HK-2 (cell line): ENCODE data around the gene GNB3.
A peak's percentile ranks its signal among the peaks of the same experiment; 100 is the strongest.

ENCODE experiments used
- DNase-seq: peaks from one replicate; pipeline ENCODE4 v3.0.0-alpha.2; 2018; ENCODE audit not compliant: unreplicated experiment

Gene GNB3

GRCh38 chr12:6836851-6837250 is 3.9 kb upstream of the GNB3 start:
- DNase-seq, result no peak

- DNase-seq, result no peak
Observed at GRCh38 chr12:6837370-6838060, 3.2 kb upstream of the GNB3 start.

GRCh38 chr12:6838854-6839253 is 1.9 kb upstream of the GNB3 start:
- DNase-seq, result no peak

GRCh38 chr12:6839482-6840201 is 1.1 kb upstream of the GNB3 start:
- no peak for DNase-seq

DNA sequence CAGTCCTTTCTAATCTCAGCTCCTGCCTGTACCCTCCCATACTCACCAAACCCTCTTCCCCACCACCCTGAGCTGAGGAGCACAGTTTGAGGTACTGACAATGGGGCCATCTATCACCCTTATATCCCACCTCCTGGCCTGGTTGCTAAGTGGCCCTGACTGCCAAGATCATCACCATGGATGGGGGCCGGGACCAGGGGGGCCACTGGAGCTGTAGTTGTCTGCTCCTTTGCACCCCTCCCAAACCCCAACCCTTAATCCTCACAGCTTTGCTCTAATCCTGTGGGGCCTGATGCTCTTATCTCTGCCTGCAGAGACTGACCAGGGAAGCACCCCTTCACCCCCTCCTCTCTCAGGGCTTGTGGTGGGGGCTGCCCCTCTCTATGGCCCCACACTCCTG is 395 bp upstream of the GNB3 start:
- DNase-seq, result no peak

GRCh38 chr12:6842075-6842474 is 1.4 kb downstream of the GNB3 start:
- no peak for DNase-seq

- no peak for DNase-seq
Observed at GRCh38 chr12:6843118-6843902, 2.6 kb downstream of the GNB3 start.

GRCh38 chr12:6845395-6845794 is 4.7 kb downstream of the GNB3 start:
- DNase-seq, result no peak

DNA sequence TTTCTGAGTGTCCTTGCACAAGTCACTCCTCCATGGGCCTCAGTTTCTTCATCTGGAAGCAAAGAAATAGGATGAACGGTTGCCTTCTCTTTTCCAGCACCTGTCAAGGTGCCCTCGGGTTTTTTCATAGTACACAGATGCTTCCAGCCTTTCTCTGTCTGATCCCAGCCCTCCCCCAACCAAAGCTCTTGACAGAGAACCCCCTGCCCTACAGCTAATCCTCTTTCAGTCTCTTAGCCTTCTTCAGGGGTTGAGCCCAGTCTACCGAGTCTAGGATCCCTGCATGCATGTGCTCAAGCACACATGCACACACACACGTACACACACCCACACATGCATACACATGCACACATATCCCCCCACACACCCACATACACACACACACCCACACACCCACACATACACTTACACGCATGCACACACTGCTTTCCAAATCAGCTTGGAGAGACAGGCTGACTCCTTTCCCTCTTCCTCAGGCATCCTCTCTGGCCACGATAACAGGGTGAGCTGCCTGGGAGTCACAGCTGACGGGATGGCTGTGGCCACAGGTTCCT is 5.7 kb downstream of the GNB3 start:
- DNase-seq, result no peak

DNA sequence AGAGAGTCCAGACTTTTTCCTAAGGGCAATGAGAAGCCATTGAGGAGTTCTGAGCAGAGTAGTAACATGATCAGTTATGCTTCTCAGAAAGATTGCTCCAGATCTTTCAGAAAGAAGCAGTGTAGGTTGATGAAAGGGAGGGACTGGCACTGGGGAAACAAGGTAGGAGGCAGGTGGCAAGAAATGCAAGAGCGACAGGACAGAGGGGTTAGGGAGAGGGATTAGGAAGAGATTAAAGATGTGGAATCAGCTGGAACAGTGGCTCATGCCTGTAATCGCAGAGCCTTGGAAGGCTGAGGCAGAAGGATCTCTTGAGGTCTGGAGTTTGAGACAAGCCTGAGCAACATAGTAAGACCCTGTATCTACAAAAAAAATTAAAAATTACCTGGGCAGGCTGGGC is 7.0 kb downstream of the GNB3 start:
- no peak for DNase-seq

GRCh38 chr12:6849427-6849826 is 8.7 kb downstream of the GNB3 start:
- no peak for DNase-seq

DNA sequence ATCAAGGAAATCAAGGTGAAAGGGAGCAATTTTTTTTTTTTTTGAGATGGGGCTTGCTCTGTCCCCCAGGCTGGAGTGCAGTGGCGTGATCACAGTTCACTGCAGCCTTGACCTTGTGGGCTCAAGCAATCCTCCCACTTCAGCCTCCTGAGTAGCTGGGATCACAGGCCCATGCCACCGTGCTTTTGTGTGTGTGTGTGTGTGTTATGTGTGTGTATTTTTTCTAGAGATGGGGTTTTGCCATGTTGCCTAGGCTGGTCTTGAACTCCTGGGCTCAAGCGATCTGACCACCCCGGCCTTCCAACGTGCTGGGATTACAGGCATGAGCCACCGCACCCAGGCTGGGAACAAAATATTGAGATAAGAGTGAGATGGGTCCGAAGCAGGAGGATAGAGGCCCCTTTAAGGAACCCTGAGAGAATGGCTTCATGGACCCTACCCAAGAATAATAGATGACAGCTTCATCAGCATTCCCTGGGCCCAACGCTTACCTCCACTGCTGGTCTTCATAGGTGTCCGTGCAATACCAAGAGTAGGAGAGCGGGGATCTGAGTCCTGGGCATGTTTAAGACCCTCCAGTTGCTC is 9.3 kb downstream of the GNB3 start:
- no peak for DNase-seq

GRCh38 chr12:6850796-6851152 is 10.0 kb downstream of the GNB3 start:
- no peak for DNase-seq

DNA sequence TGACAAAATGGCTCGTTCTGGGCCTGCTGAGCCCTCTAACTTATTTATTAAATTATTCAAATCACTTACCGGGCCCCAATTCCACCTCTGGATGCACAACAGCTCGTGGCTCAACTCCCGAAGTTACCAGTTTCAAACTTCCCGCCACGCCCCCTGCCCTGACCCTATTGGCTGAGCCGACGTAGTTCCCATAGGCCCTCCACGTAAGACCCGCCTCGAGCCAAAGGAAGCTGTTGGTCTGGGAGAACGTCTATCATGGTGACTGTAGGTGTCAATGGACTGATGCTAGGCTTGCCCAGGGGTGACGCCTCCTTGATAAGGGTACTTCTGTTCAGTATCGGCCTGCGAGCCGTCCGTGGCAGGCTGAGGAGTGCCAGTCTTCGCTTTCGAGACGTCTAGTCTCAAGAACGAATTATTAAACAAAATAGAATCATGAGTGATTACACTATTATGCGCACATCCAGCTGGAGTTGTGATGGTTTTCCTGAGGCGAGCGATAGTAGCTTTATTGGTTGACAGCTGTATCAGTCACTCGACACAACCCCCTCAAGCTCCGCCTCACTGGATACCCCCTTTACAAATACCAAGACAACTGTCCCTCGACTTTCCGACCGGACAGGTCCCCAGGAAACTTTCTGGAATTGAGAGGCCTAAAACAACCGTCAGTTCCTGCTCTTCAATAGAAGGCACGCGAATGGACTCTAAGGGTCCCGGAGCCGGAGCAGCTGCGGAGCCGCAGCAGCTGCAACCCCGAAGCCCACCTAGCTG is 10.6 kb downstream of the GNB3 start, which contains the start of gene CDCA3:
Gene CDCA3, minus strand, starts transcription at position 134 of the 768 bp plus-strand sequence. CDS start 334 bp downstream, outside the sequence.
- peak; percentile 94 for DNase-seq

DNA sequence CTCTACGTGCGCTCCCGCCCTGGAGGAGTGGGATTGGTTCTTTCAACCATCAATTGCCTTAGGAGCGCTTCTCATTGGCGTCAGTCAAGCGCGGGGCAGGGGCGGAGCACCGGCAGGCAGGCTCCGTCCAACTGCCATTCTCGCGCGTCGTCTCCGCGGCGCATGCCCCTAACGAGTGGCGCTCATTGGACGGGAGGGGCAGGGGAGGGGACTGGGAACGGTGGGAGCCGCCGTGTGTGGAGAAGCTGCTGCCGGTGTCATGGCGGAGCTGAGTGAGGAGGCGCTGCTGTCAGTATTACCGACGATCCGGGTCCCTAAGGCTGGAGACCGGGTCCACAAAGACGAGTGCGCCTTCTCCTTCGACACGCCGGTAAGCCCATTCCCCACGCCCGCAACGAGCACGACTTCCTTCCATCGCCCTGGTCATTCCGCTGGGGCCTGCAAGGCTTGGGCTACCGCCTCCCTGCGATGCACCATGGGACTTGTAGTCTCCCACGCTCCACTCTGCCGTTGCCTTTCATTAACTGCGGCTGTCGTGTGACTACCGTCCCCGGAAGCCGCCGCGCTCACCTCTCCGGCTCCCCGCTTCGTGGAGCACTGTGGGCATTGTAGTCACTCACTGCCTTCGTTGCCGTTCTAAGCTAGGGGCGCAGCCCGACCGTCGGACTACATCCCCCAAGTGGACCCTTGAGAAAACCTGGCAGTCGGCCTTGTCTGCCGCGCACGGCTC is 11.4 kb downstream of the GNB3 start, which contains the start of gene USP5:
Gene USP5, plus strand, starts transcription at position 230 of the 730 bp plus-strand sequence. Its CDS starts 30 bp downstream, at position 260.
- DNase-seq, result peak; percentile 98

DNA sequence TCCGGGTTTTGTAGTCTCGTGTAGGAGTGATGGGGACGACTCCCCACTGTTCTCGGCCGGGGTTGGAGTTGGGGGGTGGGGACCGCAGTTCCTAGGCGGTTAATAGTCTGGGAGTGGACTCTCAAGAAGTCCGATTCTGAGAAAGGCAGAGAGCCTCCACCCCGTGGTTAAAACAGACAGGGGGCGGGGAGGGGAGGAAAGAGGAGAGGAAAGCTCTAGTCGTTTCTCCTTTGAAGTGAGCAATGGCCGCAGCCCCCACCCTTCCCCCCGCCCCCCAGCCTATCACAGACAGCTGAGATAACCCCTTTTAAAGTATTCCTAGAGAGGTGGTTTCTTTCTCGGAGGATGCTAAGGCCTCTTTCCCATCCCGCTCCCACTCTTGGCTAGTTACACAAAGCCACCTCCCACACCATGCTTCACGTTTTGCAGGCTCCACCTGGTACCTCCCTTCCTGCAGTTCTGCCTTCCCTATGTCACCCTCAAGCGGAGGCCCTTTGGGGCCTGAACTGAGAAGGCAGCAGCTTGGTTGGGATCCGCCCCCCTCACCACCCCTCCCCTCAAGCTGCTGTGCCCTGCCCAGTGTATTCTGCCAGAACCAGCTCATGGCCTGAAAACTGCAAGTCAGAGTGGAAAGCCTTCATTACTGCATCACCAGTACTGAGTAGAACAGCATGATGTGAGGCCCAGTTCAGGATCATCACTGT is 12.1 kb downstream of the GNB3 start:
- peak; percentile 73 for DNase-seq

DNA sequence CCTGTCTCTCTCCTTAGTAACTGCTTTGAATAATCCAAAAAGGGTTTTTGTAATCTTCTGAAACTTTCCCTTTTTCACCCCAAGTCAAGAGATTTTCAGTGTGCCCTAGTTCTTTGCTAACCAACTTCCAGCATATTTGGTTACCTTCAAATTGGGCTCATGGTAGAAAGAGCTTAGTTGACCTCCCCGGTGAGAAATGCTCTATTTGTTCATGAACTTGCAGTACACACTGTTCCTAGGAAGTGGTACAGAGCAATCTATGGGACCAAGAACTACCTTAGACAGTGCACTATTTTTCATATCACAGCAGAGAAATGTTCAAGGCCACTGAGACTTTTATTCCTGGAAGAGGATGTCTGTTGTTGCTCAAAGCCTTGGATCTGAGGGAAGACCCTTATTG is 12.9 kb downstream of the GNB3 start:
- no peak for DNase-seq

DNA sequence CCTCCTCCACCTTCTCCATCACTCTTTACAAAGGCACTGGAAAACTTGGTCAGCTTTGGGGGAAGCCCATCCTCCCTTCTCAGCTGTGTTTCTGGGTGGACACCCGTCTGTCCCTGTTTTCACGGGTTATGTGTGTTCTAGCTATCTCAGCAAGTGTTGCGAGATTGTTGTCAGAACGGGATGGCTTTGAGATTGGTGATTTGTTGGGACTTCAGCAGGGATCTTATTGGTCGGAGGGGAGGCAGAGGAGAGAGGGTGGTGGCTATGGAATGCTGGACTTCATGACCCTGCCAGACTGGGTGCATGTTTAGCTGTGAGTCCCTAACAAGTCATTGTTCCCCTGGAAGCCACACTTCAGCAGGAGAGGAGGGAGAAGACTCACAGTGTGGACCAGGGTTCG is 13.3 kb downstream of the GNB3 start:
- no peak for DNase-seq

GRCh38 chr12:6855322-6855721 is 14.6 kb downstream of the GNB3 start:
- DNase-seq, result no peak

DNA sequence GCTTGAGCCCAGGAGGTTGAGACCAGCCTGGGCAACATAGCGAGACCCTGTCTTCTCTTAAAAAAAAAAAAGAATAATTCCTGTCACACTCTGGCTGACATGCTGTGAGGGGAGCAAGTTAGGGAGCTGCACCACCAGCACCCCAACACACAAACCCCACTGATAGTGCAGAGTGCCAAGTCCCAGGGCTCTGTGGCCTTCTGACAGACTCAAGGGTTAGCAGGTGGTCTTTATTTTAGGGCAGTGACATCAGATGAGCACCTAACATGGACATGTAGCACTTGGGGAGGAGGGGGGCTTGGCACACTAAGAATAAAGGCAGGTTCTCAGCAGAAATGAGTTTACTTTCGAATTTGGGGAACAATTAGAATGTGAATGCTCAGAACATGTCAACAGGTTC is 18.1 kb downstream of the GNB3 start:
- no peak for DNase-seq
